Measurements from ENCODE around the gene ADAMTSL1.

ADAMTSL1 gene

DNA sequence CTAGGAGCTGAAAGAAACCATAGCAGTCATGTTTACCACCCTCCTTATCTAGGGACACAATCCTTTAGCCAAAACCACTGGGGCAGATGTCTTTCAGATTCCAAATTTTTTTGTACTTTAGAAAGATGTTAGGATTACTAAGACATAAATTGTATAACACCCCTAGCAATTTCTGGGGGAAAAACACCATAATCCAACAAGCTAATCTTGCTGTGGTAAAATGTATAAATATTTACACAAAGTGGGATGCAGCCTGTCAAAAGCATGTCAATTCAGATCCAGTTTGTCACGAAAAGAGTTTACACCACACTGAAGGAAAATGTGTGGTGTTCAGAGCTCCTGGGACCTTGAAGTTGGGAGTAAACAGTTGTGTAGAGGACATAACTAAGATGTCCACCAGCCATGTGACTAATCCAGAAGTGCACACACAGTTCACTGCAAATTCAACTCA is 274.3 kb downstream of the ADAMTSL1 start:
- H3K27ac Mint-ChIP-seq: no peak overlapping the region
- no peaks in the 10 kb centered on the region for H3K27me3 Mint-ChIP-seq
- H3K4me1 Mint-ChIP-seq: no peaks in the 10 kb centered on the region
- H3K4me3 Mint-ChIP-seq: no peak overlapping the region
- H3K36me3 Mint-ChIP-seq: no peaks in the 10 kb centered on the region
- CTCF ChIA-PET: interaction anchor here (1.3 kb wide), 1 partner anchor 42 kb away, joined by 3 read pairs; no protein-coding TSS in a partner anchor
- no peaks in the 10 kb centered on the region for H3K9me3 Mint-ChIP-seq
- DNase-seq: no peak

DNA sequence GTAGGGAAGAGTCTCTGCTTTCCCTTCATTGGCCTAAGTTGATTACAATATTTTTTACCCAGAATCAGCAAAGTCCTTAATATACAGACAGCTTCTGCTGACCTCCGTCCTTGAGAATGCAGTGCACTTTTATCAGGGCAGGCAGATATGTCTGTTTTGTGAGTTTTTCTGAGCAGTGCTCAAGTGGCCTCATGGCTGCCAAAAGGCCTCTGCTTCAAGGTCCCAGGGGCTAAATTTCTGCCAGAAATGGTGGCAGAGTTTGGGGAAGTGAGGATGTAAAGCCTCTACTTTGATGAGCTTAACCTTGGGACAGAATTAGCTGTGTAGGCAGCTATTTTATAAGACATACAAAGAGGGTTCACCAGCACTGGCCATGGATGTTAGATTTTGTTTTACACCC is 275.8 kb downstream of the ADAMTSL1 start:
- no peak for DNase-seq
- H3K27ac Mint-ChIP-seq: no peak overlapping the region
- CTCF ChIA-PET: no interaction called here
- H3K27me3 Mint-ChIP-seq: no peaks in the 10 kb centered on the region
- no peaks in the 10 kb centered on the region for H3K36me3 Mint-ChIP-seq
- no peak overlapping the region for H3K4me3 Mint-ChIP-seq
- no peaks in the 10 kb centered on the region for H3K4me1 Mint-ChIP-seq
- no peaks in the 10 kb centered on the region for H3K9me3 Mint-ChIP-seq

DNA sequence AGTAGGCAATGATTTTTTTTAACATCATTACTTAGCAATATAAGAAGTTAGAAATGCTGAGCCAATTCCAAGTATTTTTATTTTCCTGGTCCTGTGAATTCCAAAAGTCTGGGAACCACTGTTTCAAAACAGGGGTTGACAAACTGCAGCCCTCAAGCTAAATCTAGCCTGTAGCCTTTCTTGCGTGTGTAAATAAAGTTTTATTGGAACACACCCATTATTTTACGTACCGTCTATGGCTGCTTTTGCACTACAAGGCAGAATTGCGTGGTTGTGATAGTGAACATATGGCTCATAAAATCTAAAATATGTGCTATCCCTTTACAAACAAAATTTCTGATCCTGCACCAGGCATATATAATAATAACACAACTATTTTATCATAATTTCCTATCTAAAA is 280.0 kb downstream of the ADAMTSL1 start:
- H3K4me1 Mint-ChIP-seq: no peaks in the 10 kb centered on the region
- no peaks in the 10 kb centered on the region for H3K36me3 Mint-ChIP-seq
- DNase-seq: no peak
- no peaks in the 10 kb centered on the region for H3K9me3 Mint-ChIP-seq
- CTCF ChIA-PET: no interaction called here
- H3K27ac Mint-ChIP-seq: no peak overlapping the region
- H3K27me3 Mint-ChIP-seq: no peaks in the 10 kb centered on the region
- H3K4me3 Mint-ChIP-seq: no peak overlapping the region

DNA sequence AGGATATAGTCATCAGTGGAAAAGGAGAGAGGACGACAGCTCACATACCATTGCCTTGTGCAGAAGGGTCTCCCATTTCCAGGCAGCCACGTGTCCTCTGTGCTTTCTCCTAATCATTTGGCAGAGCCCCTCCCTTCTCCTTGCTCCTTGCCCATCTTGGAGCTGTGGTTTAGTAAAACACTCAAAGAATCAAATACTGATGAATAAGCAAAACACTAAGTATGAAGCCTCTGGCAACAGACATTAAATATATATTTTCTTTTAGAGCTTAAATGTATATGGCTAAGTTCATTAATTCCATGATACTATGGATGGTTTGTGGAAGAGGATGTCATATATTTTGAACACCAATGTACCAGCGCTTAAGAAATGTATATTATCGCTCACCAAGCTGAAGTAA is 280.6 kb downstream of the ADAMTSL1 start:
- H3K27me3 Mint-ChIP-seq: no peaks in the 10 kb centered on the region
- no peak overlapping the region for H3K27ac Mint-ChIP-seq
- H3K4me1 Mint-ChIP-seq: no peaks in the 10 kb centered on the region
- no peaks in the 10 kb centered on the region for H3K36me3 Mint-ChIP-seq
- H3K9me3 Mint-ChIP-seq: no peaks in the 10 kb centered on the region
- DNase-seq: no peak
- no peak overlapping the region for H3K4me3 Mint-ChIP-seq
- CTCF ChIA-PET: no interaction called here

DNA sequence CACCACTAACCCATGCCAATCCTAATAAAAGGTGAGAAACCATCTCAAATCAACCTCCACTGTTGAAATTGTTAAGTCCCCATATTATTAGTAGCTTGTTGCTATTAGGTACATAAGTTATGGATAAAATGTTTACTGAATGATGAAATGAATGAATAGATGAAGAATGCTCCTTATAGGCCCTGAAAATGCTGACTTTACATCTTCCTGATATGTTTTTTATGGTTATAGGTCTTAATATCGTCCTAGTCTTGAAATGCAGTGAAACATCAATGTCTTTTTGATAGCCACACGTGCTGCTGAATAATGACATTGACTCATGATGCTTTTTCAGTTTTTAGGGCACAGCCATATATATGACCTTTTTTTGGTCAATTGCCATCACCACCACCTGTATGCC is 281.3 kb downstream of the ADAMTSL1 start:
- Mint-ChIP-seq H3K27ac (no peak overlapping the region), H3K27me3 (no peaks in the 10 kb centered on the region), H3K4me1 (no peaks in the 10 kb centered on the region), H3K9me3 (no peaks in the 10 kb centered on the region), H3K4me3 (no peak overlapping the region), H3K36me3 (no peaks in the 10 kb centered on the region)
- CTCF ChIA-PET: no interaction called here
- no peak for DNase-seq

DNA sequence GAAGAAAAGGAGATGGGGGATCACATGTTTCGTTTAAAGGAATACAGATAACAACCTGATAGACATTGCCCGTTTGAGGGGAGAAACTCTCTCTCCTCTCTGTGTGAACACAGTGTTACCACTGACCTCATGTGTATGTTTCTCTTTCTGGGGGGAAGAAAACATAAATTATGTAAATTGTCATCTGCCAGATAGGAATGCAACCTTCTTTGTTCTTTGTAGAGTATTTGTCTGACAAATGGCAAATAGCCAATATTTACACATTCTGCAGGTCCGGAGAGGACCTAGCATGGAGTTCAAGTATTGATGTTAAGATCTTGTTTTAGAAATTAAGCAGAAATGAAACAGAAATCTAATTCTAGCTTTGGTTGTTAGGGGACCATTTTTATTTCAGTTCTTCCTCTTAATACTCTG is 282.8 kb downstream of the ADAMTSL1 start:
- Mint-ChIP-seq H3K27ac (no peak overlapping the region), H3K4me1 (no peaks in the 10 kb centered on the region), H3K9me3 (no peaks in the 10 kb centered on the region), H3K27me3 (no peaks in the 10 kb centered on the region), H3K4me3 (no peak overlapping the region), H3K36me3 (no peaks in the 10 kb centered on the region)
- CTCF ChIA-PET: no interaction called here
- DNase-seq: no peak

DNA sequence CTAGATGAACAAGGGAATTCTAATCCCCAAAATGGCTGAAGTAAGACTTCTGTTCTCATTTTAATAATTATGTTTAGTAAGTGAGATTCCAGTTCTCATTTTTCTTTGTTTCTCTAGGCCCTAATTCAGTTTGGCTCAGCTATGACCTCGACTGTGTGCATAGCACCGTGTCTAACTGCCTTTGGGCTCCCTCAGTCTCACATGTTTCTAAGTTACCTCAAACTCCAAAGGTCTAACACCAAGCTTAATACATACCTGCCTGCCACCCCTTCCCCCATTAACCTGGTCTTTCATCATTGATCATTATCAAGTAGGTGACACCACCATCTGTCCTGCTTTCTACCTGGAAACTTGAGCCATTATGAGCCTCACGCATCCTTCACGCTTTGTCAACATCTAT is 285.9 kb downstream of the ADAMTSL1 start:
- Mint-ChIP-seq H3K27ac (no peak overlapping the region), H3K27me3 (peaks cover 4% of the 10 kb centered on the region)
- CTCF ChIA-PET: no interaction called here

DNA sequence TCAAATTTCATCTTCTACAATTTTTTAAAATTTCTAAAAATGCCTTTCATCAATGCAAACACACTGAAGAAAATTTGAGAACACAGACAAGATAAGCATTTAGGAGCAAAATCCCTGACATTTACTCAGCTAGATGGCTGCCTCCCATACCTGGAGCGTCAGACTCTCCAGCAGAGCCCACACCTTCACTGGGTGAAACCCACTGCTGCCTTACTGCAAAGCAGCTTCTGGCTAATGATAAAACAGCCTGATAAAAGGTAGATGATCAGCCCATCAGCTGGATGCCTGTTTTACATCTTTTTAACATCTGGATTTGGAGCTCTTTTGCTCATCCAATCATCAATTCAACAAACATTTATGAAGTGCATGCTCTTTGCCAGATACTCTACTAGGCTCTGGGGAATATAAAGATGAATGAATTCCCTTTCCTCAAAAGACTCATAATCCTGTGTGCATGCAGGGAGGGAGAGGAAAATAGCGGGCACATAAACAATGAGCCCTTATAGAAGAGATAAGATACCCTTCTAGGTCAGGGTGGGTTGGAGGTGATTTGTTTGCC is 287.9 kb downstream of the ADAMTSL1 start:
- CTCF ChIA-PET: no interaction called here
- peaks cover 4% of the 10 kb centered on the region for H3K27me3 Mint-ChIP-seq
- no peak for DNase-seq
- no peak overlapping the region for H3K4me3 Mint-ChIP-seq
- no peaks in the 10 kb centered on the region for H3K4me1 Mint-ChIP-seq
- no peak overlapping the region for H3K27ac Mint-ChIP-seq
- H3K36me3 Mint-ChIP-seq: no peaks in the 10 kb centered on the region
- no peaks in the 10 kb centered on the region for H3K9me3 Mint-ChIP-seq

More for the DNA sequence above, 285.9 kb downstream of the ADAMTSL1 start:
- H3K4me1 Mint-ChIP-seq: no peaks in the 10 kb centered on the region
- no peak overlapping the region for H3K4me3 Mint-ChIP-seq
- H3K9me3 Mint-ChIP-seq: no peaks in the 10 kb centered on the region
- DNase-seq: no peak
- H3K36me3 Mint-ChIP-seq: no peaks in the 10 kb centered on the region

DNA sequence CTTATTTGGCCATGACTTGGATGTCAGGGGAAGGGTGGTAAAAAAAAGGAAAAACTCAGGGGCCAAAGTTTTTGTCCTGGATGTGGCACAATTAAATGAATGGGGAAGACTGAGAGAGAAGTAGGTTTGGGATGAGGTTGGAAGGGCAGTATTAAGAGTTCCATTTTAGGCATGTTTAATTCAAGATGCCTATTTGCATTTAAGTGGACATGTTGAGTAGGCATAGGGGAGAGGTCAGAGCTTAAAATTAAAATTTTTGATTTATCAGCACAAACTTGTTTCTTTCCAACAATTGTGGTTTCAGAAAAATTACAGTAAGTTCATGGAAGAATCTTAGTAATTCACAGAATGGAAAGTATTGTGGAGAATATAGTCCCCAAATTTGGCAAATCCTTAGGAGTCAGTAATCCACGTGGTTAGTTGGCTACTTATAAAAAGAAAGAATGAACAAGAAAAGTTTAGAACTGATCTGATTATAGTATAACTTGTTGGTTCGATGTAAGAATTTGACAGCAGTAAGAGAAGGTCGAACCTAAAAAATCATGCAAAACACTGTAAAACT is 293.1 kb downstream of the ADAMTSL1 start:
- Mint-ChIP-seq H3K36me3 (no peaks in the 10 kb centered on the region), H3K27ac (no peak overlapping the region), H3K9me3 (no peaks in the 10 kb centered on the region), H3K27me3 (peaks cover 4% of the 10 kb centered on the region), H3K4me1 (no peaks in the 10 kb centered on the region), H3K4me3 (no peak overlapping the region)
- CTCF ChIA-PET: no interaction called here
- DNase-seq: no peak

DNA sequence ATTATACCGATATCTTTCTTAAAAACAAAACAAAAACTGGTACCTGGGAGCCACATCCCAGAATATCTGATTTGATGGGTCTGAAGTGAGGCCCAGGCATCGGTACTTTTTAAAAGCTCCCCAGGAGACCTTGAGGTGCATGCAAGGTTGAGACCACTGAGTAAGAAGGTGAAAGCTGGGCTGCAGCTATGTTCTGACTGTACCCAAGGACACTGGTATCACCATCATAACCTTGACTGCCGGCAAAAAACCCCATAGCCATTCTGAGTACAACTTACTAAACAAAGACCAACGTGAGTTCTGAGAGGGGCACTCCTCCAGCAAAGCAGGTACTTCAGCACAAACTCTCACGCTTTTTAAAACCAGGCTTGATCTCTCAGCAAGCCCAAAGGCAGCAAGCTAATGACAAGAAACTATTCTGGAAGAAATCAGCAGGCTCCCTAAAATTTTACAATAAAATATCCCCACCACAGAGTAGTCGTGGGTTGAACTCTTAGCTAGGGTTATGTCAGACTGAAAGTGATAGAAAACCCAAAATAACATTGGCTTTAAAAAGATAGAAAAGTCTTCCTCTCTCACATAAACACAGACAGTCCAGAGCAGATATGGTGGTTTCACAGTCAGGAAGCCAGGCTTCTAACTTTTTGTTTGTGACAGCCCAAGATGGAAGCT is 295.1 kb downstream of the ADAMTSL1 start:
- H3K4me3 Mint-ChIP-seq: no peak overlapping the region
- no peak overlapping the region for H3K27ac Mint-ChIP-seq
- no peaks in the 10 kb centered on the region for H3K4me1 Mint-ChIP-seq
- H3K27me3 Mint-ChIP-seq: peaks cover 4% of the 10 kb centered on the region
- CTCF ChIA-PET: no interaction called here
- no peaks in the 10 kb centered on the region for H3K9me3 Mint-ChIP-seq
- no peak for DNase-seq
- H3K36me3 Mint-ChIP-seq: no peaks in the 10 kb centered on the region

DNA sequence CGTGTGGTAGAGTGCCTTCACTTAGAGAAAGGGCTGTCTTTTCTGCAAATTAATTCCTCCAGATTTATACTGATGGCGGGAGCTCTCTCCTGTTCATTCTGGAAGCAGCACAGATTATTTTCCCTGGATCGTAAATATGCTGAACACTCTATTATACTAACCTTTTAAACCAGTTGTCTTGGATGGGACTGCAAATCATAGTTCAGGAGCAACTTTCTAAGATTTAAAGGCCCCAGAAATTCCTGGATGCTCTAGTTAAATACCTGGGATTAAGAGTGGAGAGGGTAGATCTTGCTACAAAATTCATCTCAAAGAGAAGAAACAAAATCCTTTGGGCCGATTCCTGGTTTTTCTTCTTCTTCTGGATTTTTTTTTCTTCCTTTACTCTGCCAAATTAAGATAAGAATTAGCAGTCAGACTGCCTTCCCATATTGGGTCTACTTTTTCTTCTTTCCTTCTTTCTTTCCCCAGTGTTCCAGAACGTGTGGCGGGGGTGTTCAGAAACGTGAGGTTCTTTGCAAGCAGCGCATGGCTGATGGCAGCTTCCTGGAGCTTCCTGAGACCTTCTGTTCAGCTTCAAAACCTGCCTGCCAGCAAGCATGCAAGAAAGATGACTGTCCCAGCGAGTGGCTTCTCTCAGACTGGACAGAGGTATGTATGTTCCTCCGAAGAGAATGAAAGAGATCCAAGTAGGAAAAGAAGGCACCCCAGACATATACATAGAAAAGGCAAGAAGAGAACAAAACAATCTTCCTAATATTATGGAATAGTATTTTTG is 296.4 kb downstream of the ADAMTSL1 start:
- Mint-ChIP-seq H3K27me3 (no peaks in the 10 kb centered on the region), H3K4me3 (no peak overlapping the region), H3K4me1 (no peaks in the 10 kb centered on the region), H3K36me3 (no peaks in the 10 kb centered on the region), H3K9me3 (no peaks in the 10 kb centered on the region), H3K27ac (no peak overlapping the region)
- no peak for DNase-seq
- CTCF ChIA-PET: interaction anchor here (0.6 kb wide), 1 partner anchor 256 kb away, joined by 3 read pairs; no protein-coding TSS in a partner anchor

DNA sequence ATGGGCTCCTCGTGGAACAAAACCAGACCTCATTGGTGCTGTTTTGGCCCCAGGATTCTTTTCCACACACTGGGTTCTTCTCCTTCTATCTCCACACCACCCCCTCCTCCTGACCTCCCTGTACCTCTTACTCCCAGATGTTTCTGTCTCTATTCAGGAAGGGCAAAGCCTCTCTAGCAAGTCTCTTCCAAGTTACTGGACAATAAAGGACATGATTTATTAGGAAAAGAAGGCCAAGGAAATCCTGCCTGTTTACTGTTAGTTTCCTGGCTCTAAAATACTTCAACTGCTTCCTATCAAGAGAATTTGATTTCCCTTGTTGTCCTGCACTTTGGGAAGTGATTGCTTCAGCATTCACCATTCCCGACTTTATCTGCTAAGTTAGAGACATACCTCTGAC is 297.1 kb downstream of the ADAMTSL1 start:
- DNase-seq: no peak
- CTCF ChIA-PET: no interaction called here
- Mint-ChIP-seq H3K4me1 (no peaks in the 10 kb centered on the region), H3K36me3 (no peaks in the 10 kb centered on the region), H3K27ac (no peak overlapping the region), H3K9me3 (no peaks in the 10 kb centered on the region), H3K27me3 (no peaks in the 10 kb centered on the region), H3K4me3 (no peak overlapping the region)

DNA sequence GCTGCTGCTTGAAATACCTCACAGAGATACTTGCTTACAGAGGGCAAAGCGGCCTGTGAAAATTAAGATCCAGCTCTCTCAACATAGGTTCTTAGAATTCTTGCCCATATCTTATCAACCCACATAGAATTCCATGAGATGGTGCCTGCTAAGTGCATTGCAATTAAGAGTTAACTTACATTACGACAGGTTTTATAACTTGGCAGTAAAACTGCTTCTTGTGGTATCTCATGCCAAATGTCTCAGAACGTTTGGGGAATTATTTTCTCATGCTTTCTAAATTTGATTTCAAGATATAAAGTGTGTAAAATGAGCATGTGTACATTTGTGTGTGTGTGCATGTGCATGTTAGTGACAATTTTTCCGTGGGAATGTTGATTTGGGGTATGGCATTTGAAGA is 297.8 kb downstream of the ADAMTSL1 start:
- Mint-ChIP-seq H3K27me3 (no peaks in the 10 kb centered on the region), H3K27ac (no peak overlapping the region), H3K4me3 (no peak overlapping the region), H3K36me3 (no peaks in the 10 kb centered on the region), H3K4me1 (no peaks in the 10 kb centered on the region), H3K9me3 (no peaks in the 10 kb centered on the region)
- no peak for DNase-seq
- CTCF ChIA-PET: no interaction called here

DNA sequence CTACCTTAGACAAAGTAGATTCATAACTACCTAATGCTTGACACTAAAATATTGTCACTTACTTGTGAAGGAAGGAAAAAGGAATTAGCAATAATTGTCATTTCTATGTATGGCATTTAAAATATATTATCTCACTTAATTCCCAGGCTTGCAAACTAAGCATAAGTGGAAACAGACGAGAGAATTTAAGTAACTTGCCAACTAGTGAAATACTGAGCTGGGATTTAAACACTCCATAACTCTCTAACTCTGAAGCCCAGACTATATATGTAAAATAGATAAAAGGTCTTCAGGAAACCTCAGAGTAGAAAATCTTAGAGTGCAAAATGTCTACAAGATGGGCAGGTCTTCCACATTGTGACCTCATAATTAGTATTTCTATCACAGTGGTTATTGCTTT is 301.3 kb downstream of the ADAMTSL1 start:
- no peaks in the 10 kb centered on the region for H3K4me1 Mint-ChIP-seq
- no peaks in the 10 kb centered on the region for H3K27me3 Mint-ChIP-seq
- no peaks in the 10 kb centered on the region for H3K9me3 Mint-ChIP-seq
- no peaks in the 10 kb centered on the region for H3K36me3 Mint-ChIP-seq
- DNase-seq: no peak
- no peak overlapping the region for H3K27ac Mint-ChIP-seq
- H3K4me3 Mint-ChIP-seq: no peak overlapping the region
- CTCF ChIA-PET: no interaction called here

DNA sequence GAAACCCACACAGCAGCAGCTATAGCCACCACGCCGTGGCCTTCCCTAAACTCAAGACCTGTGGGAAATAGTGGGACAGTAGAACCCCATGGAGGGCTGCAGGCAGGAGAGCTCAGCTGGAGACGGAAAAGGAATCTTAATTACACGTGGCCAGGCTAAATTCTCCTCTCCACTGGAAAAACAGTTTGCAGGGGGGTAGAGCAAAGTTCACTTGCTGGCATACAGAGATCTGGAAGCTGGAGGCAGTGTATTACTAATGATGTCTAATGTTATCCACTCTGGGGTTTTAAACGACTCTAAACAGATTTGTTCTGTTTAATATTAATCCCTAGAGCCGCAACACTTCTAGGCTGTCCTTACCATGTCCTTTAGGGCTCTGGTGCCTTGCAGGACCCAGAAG is 302.0 kb downstream of the ADAMTSL1 start:
- H3K27me3 Mint-ChIP-seq: no peaks in the 10 kb centered on the region
- no peak for DNase-seq
- CTCF ChIA-PET: no interaction called here
- no peaks in the 10 kb centered on the region for H3K4me1 Mint-ChIP-seq
- no peaks in the 10 kb centered on the region for H3K9me3 Mint-ChIP-seq
- H3K36me3 Mint-ChIP-seq: no peaks in the 10 kb centered on the region
- H3K4me3 Mint-ChIP-seq: no peak overlapping the region
- H3K27ac Mint-ChIP-seq: no peak overlapping the region

Measured in activated naive CD4-positive, alpha-beta T cell treated with anti-CD3 and anti-CD28 coated beads, Interleukin-2, amount 10 ng/mL, durations not matched to agents 7 days and 5 days (primary cell).